ENCODE results near the gene GDAP2. TPM values are rescaled to one million over a fixed set of nuclear protein-coding genes. Genes with fewer than 3 reads are reported as not detected.
"Not testable (repeated sequence)": the region's sequence is repeated elsewhere in the genome, so short reads cannot be mapped to it uniquely, and the experiment has no call there.

The GDAP2 gene
- total and polyA plus RNA-seq, 2 donors: 6.2 to 54.0 TPM

- Histone ChIP-seq H3K4me3 (ENCODE audit: low read depth, low read length) (peak overlapping the region; percentile 76), H3K27ac (ENCODE audit: low read depth) (peak overlapping the region; percentile 80), H3K4me1 (ENCODE audit: insufficient read depth) (no peaks in the 10 kb centered on the region), H3K36me3 (ENCODE audit: insufficient read depth) (no peaks in the 10 kb centered on the region)
- peak; percentile 39 for DNase-seq (ENCODE audit: extremely low spot score)
- 0% methylated on average over 24 of the region's 24 CpGs for WGBS
Observed at GRCh38 chr1:117928881-117929342, 509 bp downstream of the GDAP2 start.

GRCh38 chr1:117925981-117926380, 3.4 kb downstream of the GDAP2 start:
- Histone ChIP-seq H3K27ac (ENCODE audit: low read depth) (no peak overlapping the region), H3K4me3 (ENCODE audit: low read depth, low read length) (no peak overlapping the region), H3K4me1 (ENCODE audit: insufficient read depth) (no peaks in the 10 kb centered on the region), H3K36me3 (ENCODE audit: insufficient read depth) (no peaks in the 10 kb centered on the region)
- WGBS: 89% methylated on average over 3 of the region's 3 CpGs
- no peak for DNase-seq (ENCODE audit: extremely low spot score)

- not testable (repeated sequence) for H3K36me3 ChIP-seq (ENCODE audit: insufficient read depth); H3K4me3 ChIP-seq (ENCODE audit: low read depth, low read length); H3K27ac ChIP-seq (ENCODE audit: low read depth); H3K4me1 ChIP-seq (ENCODE audit: insufficient read depth); DNase-seq (ENCODE audit: extremely low spot score)
- WGBS: 93% methylated on average over 7 of the region's 7 CpGs
Observed at GRCh38 chr1:117922717-117923116, 6.7 kb downstream of the GDAP2 start.

GRCh38 chr1:117921991-117922390, 7.4 kb downstream of the GDAP2 start:
- Histone ChIP-seq H3K4me3 (ENCODE audit: low read depth, low read length) (no peak overlapping the region), H3K36me3 (ENCODE audit: insufficient read depth) (no peaks in the 10 kb centered on the region), H3K27ac (ENCODE audit: low read depth) (no peak overlapping the region), H3K4me1 (ENCODE audit: insufficient read depth) (no peaks in the 10 kb centered on the region)
- DNase-seq (ENCODE audit: extremely low spot score): no peak
- 94% methylated on average over 2 of the region's 2 CpGs for WGBS

GRCh38 chr1:117919376-117919775, 10.0 kb downstream of the GDAP2 start:
- no peaks in the 10 kb centered on the region for H3K4me1 ChIP-seq (ENCODE audit: insufficient read depth)
- H3K27ac ChIP-seq (ENCODE audit: low read depth): no peak overlapping the region
- no peak for DNase-seq (ENCODE audit: extremely low spot score)
- H3K36me3 ChIP-seq (ENCODE audit: insufficient read depth): no peaks in the 10 kb centered on the region
- no peak overlapping the region for H3K4me3 ChIP-seq (ENCODE audit: low read depth, low read length)

GRCh38 chr1:117911051-117911450, 18.4 kb downstream of the GDAP2 start:
- peaks cover 8% of the 10 kb centered on the region for H3K36me3 ChIP-seq (ENCODE audit: insufficient read depth)
- no peak for DNase-seq (ENCODE audit: extremely low spot score)
- H3K27ac ChIP-seq (ENCODE audit: low read depth): no peak overlapping the region
- H3K4me1 ChIP-seq (ENCODE audit: insufficient read depth): no peaks in the 10 kb centered on the region
- no peak overlapping the region for H3K4me3 ChIP-seq (ENCODE audit: low read depth, low read length)

GRCh38 chr1:117905019-117905418, 24.4 kb downstream of the GDAP2 start:
- 94% methylated on average over 2 of the region's 2 CpGs for WGBS
- no peak for DNase-seq (ENCODE audit: extremely low spot score)
- H3K4me1 ChIP-seq (ENCODE audit: insufficient read depth): no peaks in the 10 kb centered on the region
- no peak overlapping the region for H3K27ac ChIP-seq (ENCODE audit: low read depth)
- H3K4me3 ChIP-seq (ENCODE audit: low read depth, low read length): no peak overlapping the region
- peaks cover 3% of the 10 kb centered on the region for H3K36me3 ChIP-seq (ENCODE audit: insufficient read depth)

- Histone ChIP-seq H3K27ac (ENCODE audit: low read depth) (no peak overlapping the region), H3K4me1 (ENCODE audit: insufficient read depth) (no peaks in the 10 kb centered on the region), H3K4me3 (ENCODE audit: low read depth, low read length) (no peak overlapping the region), H3K36me3 (ENCODE audit: insufficient read depth) (peaks cover 2% of the 10 kb centered on the region)
- WGBS: 95% methylated on average over 3 of the region's 3 CpGs
- DNase-seq (ENCODE audit: extremely low spot score): no peak
Observed at GRCh38 chr1:117904485-117904884, 24.9 kb downstream of the GDAP2 start.

- Histone ChIP-seq H3K27ac (ENCODE audit: low read depth) (no peak overlapping the region), H3K36me3 (ENCODE audit: insufficient read depth) (peaks cover 6% of the 10 kb centered on the region), H3K4me1 (ENCODE audit: insufficient read depth) (no peaks in the 10 kb centered on the region), H3K4me3 (ENCODE audit: low read depth, low read length) (no peak overlapping the region)
- WGBS: 84% methylated on average over 4 of the region's 4 CpGs
- DNase-seq (ENCODE audit: extremely low spot score): no peak
Observed at GRCh38 chr1:117902944-117903343, 26.5 kb downstream of the GDAP2 start.

GRCh38 chr1:117899801-117900200, 29.6 kb downstream of the GDAP2 start:
- no peak overlapping the region for H3K27ac ChIP-seq (ENCODE audit: low read depth)
- WGBS: 95% methylated on average over 1 of the region's 1 CpG
- peaks cover 9% of the 10 kb centered on the region for H3K36me3 ChIP-seq (ENCODE audit: insufficient read depth)
- no peaks in the 10 kb centered on the region for H3K4me1 ChIP-seq (ENCODE audit: insufficient read depth)
- H3K4me3 ChIP-seq (ENCODE audit: low read depth, low read length): no peak overlapping the region
- DNase-seq (ENCODE audit: extremely low spot score): no peak

GRCh38 chr1:117897551-117897950, 31.9 kb downstream of the GDAP2 start:
- no peaks in the 10 kb centered on the region for H3K4me1 ChIP-seq (ENCODE audit: insufficient read depth)
- no peak overlapping the region for H3K4me3 ChIP-seq (ENCODE audit: low read depth, low read length)
- H3K36me3 ChIP-seq (ENCODE audit: insufficient read depth): peaks cover 9% of the 10 kb centered on the region
- DNase-seq (ENCODE audit: extremely low spot score): no peak
- H3K27ac ChIP-seq (ENCODE audit: low read depth): no peak overlapping the region
- WGBS: 49% methylated on average over 4 of the region's 4 CpGs

- H3K27ac ChIP-seq (ENCODE audit: low read depth): no peak overlapping the region
- no peak overlapping the region for H3K4me3 ChIP-seq (ENCODE audit: low read depth, low read length)
- peak; percentile 50 for DNase-seq (ENCODE audit: extremely low spot score)
- 9% methylated on average over 4 of the region's 4 CpGs for WGBS
- H3K36me3 ChIP-seq (ENCODE audit: insufficient read depth): peaks cover 12% of the 10 kb centered on the region
- no peaks in the 10 kb centered on the region for H3K4me1 ChIP-seq (ENCODE audit: insufficient read depth)
Observed at GRCh38 chr1:117895482-117896114, 33.8 kb downstream of the GDAP2 start.

- WGBS: 90% methylated on average over 1 of the region's 1 CpG
- no peak overlapping the region for H3K4me3 ChIP-seq (ENCODE audit: low read depth, low read length)
- DNase-seq (ENCODE audit: extremely low spot score): no peak
- no peaks in the 10 kb centered on the region for H3K4me1 ChIP-seq (ENCODE audit: insufficient read depth)
- peaks cover 12% of the 10 kb centered on the region for H3K36me3 ChIP-seq (ENCODE audit: insufficient read depth)
- no peak overlapping the region for H3K27ac ChIP-seq (ENCODE audit: low read depth)
Observed at GRCh38 chr1:117894078-117894477, 35.3 kb downstream of the GDAP2 start.

- Histone ChIP-seq H3K4me3 (ENCODE audit: low read depth, low read length) (no peak overlapping the region), H3K36me3 (ENCODE audit: insufficient read depth) (peaks cover 8% of the 10 kb centered on the region), H3K4me1 (ENCODE audit: insufficient read depth) (no peaks in the 10 kb centered on the region), H3K27ac (ENCODE audit: low read depth) (no peak overlapping the region)
- WGBS: 93% methylated on average over 2 of the region's 2 CpGs
- DNase-seq (ENCODE audit: extremely low spot score): no peak
Observed at GRCh38 chr1:117892512-117892911, 36.9 kb downstream of the GDAP2 start.

- 98% methylated on average over 2 of the region's 2 CpGs for WGBS
- DNase-seq (ENCODE audit: extremely low spot score): no peak
- Histone ChIP-seq H3K4me1 (ENCODE audit: insufficient read depth) (no peaks in the 10 kb centered on the region), H3K27ac (ENCODE audit: low read depth) (no peak overlapping the region), H3K36me3 (ENCODE audit: insufficient read depth) (peaks cover 3% of the 10 kb centered on the region), H3K4me3 (ENCODE audit: low read depth, low read length) (no peak overlapping the region)
Observed at GRCh38 chr1:117890452-117890851, 39.0 kb downstream of the GDAP2 start.

Data from urinary bladder (tissue), 4 donors.